Cardiac fibroblast (primary cell): ENCODE results near the gene SLC23A2.

ENCODE experiments used
- DNase-seq, 2 donors: peaks; one replicate each; pipeline versions ENCODE4 v3.0.0 to v3.0.0-alpha.2; 2010; ENCODE audit warnings: low read depth in 2 of 2
- H3K4me3 ChIP-seq, 2 donors: replicated peaks in 1 of 2; 1 replicate in 1 of 2; 2 replicates in 1 of 2; pipeline ENCODE4 v1.5.1; 2011; ENCODE audit warnings: low read depth in 2 of 2, low read length in 2 of 2, mild to moderate bottlenecking in 2 of 2, moderate library complexity in 1 of 2
- TF ChIP-seq, protein P1 (sequence below): IDR thresholded peaks from one replicate; pipeline ENCODE4 v1.5.1; 2011; ENCODE audit warnings: low read depth, mild to moderate bottlenecking, low read length, inconsistent platforms

Gene SLC23A2

DNA sequence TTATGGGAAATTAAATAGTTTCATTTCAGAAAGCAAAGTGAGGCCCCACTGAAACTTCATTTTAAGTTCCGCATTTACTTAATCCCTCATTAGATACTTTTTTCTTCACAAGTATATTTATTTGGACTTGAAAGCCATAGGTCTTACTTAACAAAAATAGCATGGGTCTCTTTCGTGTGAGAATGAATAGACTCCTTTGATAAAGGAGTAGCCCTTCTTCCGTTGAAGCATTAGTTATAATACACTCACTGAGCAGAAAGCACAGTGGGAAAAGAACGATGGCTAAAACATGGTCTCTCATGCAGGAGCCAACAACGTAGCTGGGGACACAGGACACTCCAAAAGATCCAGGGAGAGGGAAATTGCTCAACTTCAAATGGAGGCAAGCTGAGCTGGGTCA is 130.4 kb downstream of the SLC23A2 start:
- no peak overlapping the region for H3K4me3 ChIP-seq
- TF ChIP-seq, protein P1, sequence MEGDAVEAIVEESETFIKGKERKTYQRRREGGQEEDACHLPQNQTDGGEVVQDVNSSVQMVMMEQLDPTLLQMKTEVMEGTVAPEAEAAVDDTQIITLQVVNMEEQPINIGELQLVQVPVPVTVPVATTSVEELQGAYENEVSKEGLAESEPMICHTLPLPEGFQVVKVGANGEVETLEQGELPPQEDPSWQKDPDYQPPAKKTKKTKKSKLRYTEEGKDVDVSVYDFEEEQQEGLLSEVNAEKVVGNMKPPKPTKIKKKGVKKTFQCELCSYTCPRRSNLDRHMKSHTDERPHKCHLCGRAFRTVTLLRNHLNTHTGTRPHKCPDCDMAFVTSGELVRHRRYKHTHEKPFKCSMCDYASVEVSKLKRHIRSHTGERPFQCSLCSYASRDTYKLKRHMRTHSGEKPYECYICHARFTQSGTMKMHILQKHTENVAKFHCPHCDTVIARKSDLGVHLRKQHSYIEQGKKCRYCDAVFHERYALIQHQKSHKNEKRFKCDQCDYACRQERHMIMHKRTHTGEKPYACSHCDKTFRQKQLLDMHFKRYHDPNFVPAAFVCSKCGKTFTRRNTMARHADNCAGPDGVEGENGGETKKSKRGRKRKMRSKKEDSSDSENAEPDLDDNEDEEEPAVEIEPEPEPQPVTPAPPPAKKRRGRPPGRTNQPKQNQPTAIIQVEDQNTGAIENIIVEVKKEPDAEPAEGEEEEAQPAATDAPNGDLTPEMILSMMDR, result no peak

DNA sequence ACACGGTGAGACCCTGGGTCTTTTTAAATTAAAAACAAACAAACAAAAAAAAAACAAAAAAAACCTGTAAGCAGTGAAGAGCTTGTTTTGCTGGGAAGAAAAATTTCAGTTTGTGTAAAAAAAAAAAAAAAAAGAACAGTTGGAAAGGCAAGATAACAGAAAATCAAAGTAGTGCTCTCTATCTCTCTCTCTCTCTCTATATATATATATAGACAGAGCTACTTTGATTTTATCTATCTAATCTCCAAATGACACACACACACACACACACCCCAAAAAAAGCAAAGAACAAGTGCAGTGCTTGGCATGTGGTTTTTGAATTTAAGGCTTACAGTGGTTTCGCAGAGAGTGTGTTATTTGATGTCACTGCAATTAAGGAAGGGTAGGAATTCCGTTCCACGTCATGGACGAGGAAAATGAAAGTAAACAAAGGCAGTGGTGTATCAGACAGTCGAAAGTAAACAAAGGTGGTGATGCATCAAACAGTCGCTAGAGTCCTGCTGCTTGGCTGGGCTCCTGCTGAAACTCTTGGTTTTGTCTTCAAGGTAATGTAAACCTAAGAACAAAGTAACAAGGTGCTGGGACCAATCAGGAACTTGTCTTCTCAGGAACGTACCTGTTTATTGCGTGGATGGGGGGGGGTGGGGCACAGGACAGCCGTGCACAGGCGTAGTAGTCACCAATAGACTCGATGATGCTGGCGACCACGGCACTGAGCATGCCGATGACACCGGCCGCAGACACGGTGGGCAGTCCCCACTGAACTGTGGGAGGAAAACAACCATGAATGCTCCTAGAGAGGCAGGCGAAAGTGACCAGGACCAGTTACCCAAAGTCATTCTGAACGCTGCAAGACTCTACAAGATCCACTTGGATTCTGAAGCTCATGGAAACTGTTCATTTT is 131.8 kb downstream of the SLC23A2 start:
- DNase-seq, result no peak
- TF ChIP-seq, protein P1, result no peak
- H3K4me3 ChIP-seq, result no peak overlapping the region

More for the DNA sequence above, 130.4 kb downstream of the SLC23A2 start:
- DNase-seq, result no peak

DNA sequence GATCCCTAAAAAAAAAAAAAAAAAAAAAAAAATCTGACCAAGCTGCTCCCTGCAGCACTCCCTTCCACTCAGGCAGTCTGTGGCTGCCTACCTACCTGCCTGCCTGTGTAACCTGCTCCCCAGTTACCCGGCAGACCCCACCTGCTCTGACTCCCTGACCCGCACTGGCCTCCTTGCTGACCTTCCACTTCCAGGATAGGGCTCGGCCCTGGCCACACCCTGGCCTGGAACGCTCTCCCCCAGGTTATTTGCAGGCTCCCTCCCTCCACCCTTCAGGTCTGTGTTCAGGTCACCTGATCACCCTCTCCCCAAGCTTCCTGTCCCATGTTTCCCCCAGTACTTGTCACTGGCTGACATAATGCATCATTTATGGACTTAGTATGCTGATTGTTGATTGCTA is 134.3 kb downstream of the SLC23A2 start:
- no peak overlapping the region for H3K4me3 ChIP-seq
- TF ChIP-seq, protein P1, result no peak
- no peak for DNase-seq

DNA sequence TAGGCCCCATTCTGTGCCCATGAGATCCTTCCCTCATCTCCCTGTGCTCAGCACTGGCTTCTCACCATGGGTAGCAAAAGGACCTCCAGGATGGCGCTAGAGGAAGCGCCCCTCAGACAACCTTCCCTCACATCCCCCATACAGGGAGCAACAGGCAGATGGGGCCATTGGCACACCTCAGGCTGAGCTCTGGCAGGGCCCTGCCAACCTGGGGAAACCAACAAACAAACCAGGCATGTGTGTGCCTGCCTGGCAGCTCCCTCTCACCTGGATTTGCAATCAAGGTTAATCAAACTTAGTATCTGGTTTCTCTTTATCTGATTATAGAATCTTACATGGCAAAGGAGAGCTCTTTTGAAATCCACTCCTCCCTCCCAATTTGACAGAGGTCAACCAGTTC is 134.9 kb downstream of the SLC23A2 start:
- TF ChIP-seq, protein P1, result no peak
- DNase-seq, result no peak
- no peak overlapping the region for H3K4me3 ChIP-seq

DNA sequence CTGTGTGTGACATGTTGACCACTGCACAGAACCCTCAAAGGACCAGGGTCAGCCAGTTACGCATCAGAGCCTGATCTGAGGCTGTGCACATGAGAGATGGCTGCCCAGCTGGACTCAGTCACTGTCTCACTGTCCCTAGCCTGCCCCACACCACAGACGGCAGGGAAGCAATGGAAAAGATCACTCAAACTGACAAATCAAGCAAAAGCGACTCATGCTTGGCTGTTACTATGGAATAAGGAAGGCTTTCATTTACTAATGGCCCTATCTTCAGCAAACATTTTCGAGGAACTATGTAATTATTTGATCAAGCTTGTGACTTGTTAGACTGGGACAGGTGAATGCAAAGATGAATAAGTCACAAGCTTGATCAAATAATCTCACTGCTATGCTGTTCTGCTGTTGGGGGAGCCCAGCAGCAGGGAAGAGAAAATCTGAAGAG is 137.0 kb downstream of the SLC23A2 start:
- no peak overlapping the region for H3K4me3 ChIP-seq
- TF ChIP-seq, protein P1, result no peak
- DNase-seq, result no peak

DNA sequence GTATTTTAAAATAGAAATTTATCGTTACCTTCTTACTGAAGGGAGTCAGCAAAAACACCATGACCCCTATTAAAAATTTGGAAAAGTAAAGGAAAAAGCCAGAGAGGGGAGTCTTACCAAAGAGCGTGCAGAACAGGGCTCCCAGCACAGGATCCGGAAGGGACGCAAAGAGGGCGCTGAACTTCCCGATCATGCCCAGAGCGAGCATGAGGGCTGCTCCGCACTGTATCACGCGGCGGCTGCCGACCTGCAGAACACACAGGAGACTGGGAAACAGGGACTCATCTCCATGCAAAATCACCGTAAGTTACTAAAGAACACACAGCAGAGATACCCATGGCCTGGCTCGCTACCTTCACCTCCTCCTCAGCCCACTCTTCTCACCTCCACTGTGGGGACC is 138.6 kb downstream of the SLC23A2 start:
- no peak overlapping the region for H3K4me3 ChIP-seq
- DNase-seq, result no peak
- TF ChIP-seq, protein P1, result no peak
